Activated effector memory CD4-positive, alpha-beta T cell treated with Interleukin-2 at 50 U/mL for 16 hours (primary cell): Measurements from ENCODE around the gene MAPKAP1.

Source experiments
- DNase-seq: peaks from one replicate; pipeline ENCODE4 v3.0.0-alpha.2; 2020

Gene MAPKAP1

DNA sequence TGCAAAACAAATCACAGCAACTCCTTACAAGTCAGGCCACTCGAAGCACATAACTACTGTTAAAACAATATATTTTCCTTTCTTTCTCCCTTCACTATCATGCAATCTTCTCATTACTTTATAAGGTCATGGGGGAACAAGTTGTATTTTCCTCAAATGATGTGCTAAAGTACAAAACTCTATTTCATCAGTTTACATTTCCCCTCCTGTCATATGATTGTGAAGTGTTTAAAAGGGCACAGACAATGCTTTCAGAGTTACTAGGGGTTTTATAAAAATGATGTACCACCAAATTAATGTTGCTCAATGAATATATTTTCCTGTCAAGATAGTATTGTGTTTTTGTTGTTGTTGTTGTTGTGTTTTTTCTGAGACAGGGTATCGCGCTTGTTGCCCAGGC, 34.1 kb downstream of the MAPKAP1 start:
- no peak for DNase-seq

- no peak for DNase-seq
These were observed 43.9 kb downstream of the MAPKAP1 start for GRCh38 chr9:125663127-125663526.

GRCh38 chr9:125660557-125660956, 46.5 kb downstream of the MAPKAP1 start:
- DNase-seq: no peak

GRCh38 chr9:125659954-125660353, 47.1 kb downstream of the MAPKAP1 start:
- DNase-seq: no peak

- DNase-seq: no peak
These were observed 47.7 kb downstream of the MAPKAP1 start for GRCh38 chr9:125659201-125659840.

DNA sequence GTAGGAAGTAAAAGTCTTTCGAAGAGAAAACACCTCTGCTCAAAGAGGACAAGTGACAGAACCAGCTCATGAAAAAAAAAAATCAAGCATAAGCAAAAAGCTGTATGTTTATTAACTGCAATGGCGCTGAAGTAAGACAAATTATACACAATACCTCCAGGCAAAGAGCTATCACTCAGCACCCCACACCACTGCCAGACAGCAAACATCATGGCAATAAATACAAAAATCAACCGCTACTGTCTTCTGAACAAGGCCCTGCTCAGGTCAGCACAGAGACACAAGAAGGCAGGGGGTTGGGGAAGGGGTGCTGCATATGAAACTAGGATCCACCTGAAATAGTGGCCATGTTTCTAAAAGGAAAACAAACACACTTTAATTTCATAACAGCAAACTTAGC, 50.4 kb downstream of the MAPKAP1 start:
- DNase-seq: no peak

- no peak for DNase-seq
These were observed 51.2 kb downstream of the MAPKAP1 start for GRCh38 chr9:125655691-125656410.

GRCh38 chr9:125655066-125655633, 51.9 kb downstream of the MAPKAP1 start:
- no peak for DNase-seq

- DNase-seq: no peak
These were observed 52.9 kb downstream of the MAPKAP1 start for GRCh38 chr9:125654121-125654520.

GRCh38 chr9:125653325-125653724, 53.7 kb downstream of the MAPKAP1 start:
- DNase-seq: no peak

DNA sequence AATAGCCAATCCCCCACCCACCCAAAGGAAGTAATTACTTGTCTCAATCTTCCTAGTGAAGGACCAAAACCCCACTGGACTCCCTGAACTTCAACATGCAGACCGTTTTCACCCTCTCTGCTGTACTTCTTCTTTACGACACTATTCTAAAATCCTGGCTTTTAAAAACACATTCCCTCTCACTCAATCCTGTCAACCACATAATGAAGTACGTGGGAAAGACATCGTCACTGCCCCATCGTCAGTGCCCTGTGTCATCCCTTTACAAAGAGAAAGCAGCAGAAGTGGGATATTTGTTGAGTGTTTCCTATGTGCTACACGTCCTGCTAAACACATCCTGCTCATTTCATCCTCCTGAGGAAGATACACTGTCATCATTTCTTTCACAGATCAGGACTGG, 54.2 kb downstream of the MAPKAP1 start:
- no peak for DNase-seq

DNA sequence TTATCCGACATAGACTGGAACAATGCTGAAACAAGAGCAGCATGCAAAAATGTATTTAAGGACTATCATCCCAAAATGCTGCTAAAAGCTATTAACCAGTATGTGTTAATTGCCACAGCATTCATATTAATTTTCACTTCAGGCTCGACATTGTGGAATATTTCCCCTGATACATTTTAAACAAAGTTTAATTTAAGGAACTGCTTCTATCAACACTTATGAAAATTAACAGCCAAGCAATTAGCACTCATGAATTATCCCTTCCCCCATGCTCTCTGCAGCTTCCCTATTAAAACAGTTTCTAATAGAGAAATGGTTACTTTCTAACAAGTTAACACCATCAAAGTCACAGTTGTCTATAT, 54.8 kb downstream of the MAPKAP1 start:
- DNase-seq: no peak

GRCh38 chr9:125651576-125652232, 55.3 kb downstream of the MAPKAP1 start:
- DNase-seq: no peak

- DNase-seq: no peak
These were observed 56.7 kb downstream of the MAPKAP1 start for GRCh38 chr9:125650271-125650737.

GRCh38 chr9:125649826-125650225, 57.2 kb downstream of the MAPKAP1 start:
- no peak for DNase-seq

GRCh38 chr9:125649315-125649714, 57.7 kb downstream of the MAPKAP1 start:
- no peak for DNase-seq

DNA sequence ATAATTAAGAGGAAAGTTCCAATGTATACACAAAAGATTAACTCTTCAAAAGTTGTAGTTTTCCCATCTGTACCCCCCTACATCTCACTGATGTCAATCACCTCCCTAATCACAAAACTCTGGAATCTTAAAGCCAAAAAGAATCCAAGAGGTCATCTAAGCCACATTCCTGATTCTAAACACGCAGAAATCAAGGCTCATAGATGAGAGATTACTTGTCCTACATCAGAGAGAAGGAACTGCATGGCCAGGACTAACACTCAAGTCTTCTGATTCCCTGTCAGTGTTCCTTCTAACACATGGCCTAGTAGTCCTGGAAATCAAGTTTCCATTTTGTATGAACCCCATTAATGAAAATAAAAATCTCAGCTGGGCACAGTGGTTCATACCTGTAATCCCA, 58.7 kb downstream of the MAPKAP1 start:
- no peak for DNase-seq

DNA sequence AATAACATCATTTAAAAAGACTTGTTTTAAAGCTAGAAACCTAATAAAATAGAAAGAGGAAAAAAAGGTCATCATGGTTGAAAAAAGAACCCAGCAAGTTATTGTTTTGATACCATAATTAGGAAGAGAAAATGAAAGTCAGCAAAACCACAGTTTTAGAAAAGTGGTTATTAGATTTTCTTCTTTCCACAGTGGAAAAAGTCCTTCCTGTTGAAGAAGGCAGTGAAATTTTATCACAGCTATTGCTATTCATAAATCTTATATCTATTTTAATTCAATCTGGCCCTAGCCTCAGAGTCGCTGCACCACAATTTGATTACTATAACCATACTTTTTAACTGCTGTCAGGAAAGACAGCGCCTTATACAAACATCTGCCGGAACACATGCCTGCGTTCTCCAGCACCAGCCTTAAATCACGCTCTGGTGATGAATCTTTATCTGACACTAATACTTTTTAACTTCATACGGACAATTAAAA, 60.3 kb downstream of the MAPKAP1 start:
- no peak for DNase-seq

GRCh38 chr9:125646217-125646616, 60.8 kb downstream of the MAPKAP1 start:
- no peak for DNase-seq

DNA sequence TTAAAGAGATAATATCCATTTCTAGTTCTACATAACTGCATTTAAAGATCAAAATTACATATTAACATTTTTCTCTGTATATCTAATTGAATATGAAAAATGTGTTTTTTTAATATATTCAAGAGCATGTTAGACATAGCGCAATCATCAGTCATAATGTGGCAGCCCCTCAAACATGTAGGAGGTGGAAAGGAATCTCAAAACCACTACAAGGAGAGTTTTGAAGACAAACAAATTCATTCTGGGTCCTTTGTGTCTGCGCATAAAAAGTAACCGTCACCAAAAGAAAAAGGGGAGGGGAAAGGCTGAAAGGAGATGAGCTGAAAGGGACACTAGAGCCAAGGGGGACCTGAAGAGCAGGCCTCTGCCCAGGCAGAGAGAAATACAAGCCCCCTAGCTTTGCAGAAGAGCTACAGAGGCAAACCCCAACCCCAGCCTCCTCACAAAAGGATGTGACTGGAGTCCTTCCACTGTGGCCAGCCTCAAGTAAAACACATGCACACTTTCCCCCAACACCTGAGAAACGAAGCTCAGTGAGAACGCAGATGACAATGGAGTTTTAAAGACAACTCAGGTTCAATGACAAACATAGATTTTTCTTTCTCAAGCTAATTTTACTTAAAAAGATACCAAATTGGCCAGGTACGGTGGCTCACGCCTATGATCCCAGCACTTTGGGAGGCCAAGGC, 62.0 kb downstream of the MAPKAP1 start:
- DNase-seq: no peak

DNA sequence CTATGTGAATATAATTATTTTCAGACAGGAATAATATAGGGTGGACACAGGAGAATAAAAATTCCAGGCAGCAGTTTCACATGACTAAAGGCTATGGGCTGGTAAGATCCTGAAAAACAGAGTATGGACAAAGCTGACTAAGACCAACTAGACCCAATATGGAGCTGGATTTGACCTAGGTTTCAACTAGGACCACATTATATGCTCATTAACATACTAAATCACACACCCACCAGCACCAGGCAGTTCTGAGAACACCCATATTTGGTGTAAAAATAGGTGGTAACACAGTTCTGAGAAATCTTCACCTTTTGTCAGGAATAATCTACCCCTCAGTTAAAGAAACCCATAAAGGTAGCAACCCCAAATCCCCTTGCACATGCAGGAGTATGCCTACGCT, 64.7 kb downstream of the MAPKAP1 start:
- no peak for DNase-seq

DNA sequence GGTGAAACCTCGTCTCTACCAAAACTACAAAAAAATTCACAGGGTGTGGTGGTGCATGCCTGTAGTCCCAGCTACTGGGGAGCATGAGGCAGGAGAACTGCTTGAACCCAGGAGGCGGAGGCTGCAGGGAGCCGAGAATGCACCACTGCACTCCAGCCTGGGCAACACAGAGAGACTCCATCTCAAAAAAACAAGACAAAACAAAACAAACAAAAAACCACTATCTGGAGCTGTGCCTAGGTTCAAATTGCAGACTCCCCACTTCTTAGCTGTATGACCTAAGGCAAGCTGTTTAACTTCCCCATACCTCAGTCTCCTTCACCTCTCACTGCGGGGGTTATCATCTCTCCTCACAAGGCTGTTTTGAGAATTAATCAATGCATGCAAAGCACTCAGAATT, 68.0 kb downstream of the MAPKAP1 start:
- no peak for DNase-seq
